A549 (cell line): ENCODE data around the gene STXBP2. TPM values are rescaled to one million over a fixed set of nuclear protein-coding genes. Genes with fewer than 3 reads are reported as not detected.

Experiments used
- ATAC-seq, 2 experiments: fragments of 200-7000 bp in 1 of 2; fragments of >200 bp in 1 of 2; cut with Nextera tagmentation in 1 of 2; cut with Tn5 transposase in 1 of 2; 3 replicates each; pipeline versions ENCODE4 v1.8.0 to v1.9.1; 2018 to 2020; ENCODE audit warnings: mild to moderate bottlenecking in 1 of 2, moderate library complexity in 1 of 2
- CTCF ChIA-PET: fragments of 300-600 bp; sonication (Branson Sonifier 250); formaldehyde crosslinking; extraction: SDS; loops from one replicate; lab custom pipeline; 2021; ENCODE audit warnings: antibody characterized with exemption, inconsistent platforms; lab: Yijun Ruan, JAX
- POLR2A ChIA-PET: fragments of 350-600 bp; formaldehyde crosslinking; extraction: SDS; loops from one replicate; lab custom pipeline; 2021; ENCODE audit warnings: antibody characterized with exemption, inconsistent platforms; lab: Yijun Ruan, JAX
- DNase-seq, 2 experiments: peaks; one replicate each; pipeline versions ENCODE4 v3.0.0 to v3.0.0-alpha.2; 2011 to 2016; ENCODE audit warnings: low read depth in 1 of 2, low spot score in 1 of 2
- FAIRE-seq: peaks from 2 replicates; lab custom pipeline; 2011; peaks lifted over from hg19 to GRCh38; lab: Jason Lieb, UNC
- H3K27ac ChIP-seq, 2 experiments: fragments of >200 bp; sonication (Bioruptor Twin); formaldehyde crosslinking; 3 replicates each; pipeline ENCODE4 v1.5.1; 2016 to 2017
- H3K4me1 ChIP-seq: fragments of >200 bp; sonication (Bioruptor Twin); formaldehyde crosslinking; 3 replicates; pipeline ENCODE4 v1.6.1; 2016
- H3K4me2 ChIP-seq: fragments of >200 bp; sonication (Bioruptor Twin); formaldehyde crosslinking; 3 replicates; pipeline ENCODE4 v1.6.1; 2016
- H3K4me3 ChIP-seq: fragments of >200 bp; sonication (Bioruptor Twin); formaldehyde crosslinking; 3 replicates; pipeline ENCODE4 v1.5.1; 2016
- H3K9me3 ChIP-seq: fragments of >200 bp; sonication (Bioruptor Twin); formaldehyde crosslinking; 3 replicates; pipeline ENCODE4 v1.6.1; 2016
- EP300 ChIP-seq, 2 experiments: fragments of >200 bp; sonication (Bioruptor Twin); formaldehyde crosslinking; IDR thresholded peaks; 2 replicates in 1 of 2; 3 replicates in 1 of 2; pipeline ENCODE4 v1.6.1; 2016 to 2017
- GATA3 ChIP-seq: IDR thresholded peaks from 2 replicates; pipeline ENCODE4 v1.6.1; 2012; ENCODE audit warnings: borderline replicate concordance
- HOXA7 ChIP-seq: fragments of 250-450 bp; sonication (Bioruptor Pico); IDR thresholded peaks from 2 replicates; pipeline ENCODE4 v1.5.0; 2020; ENCODE audit warnings: mild to moderate bottlenecking, moderate library complexity
- HOXB13 ChIP-seq: fragments of 250-450 bp; sonication (Bioruptor Pico); IDR thresholded peaks from 2 replicates; pipeline ENCODE4 v1.5.0; 2020; ENCODE audit warnings: low read depth, mild to moderate bottlenecking, moderate library complexity
- HOXB5 ChIP-seq: fragments of 250-450 bp; sonication (Bioruptor Pico); IDR thresholded peaks from 2 replicates; pipeline ENCODE4 v1.5.0; 2020; ENCODE audit warnings: mild to moderate bottlenecking, moderate library complexity
- JUN ChIP-seq, 2 experiments: fragments of >200 bp; sonication (Bioruptor Twin); formaldehyde crosslinking; IDR thresholded peaks; 2 replicates in 1 of 2; 3 replicates in 1 of 2; pipeline ENCODE4 v1.6.1; 2016 to 2017
- MAZ ChIP-seq: fragments of 150-350 bp; IDR thresholded peaks from 2 replicates; pipeline ENCODE4 v1.6.1; 2014; ENCODE audit warnings: antibody characterized with exemption, low read depth, low read length, borderline replicate concordance
- NFE2L2 ChIP-seq: fragments of 150-350 bp; conservative IDR thresholded peaks from 2 replicates; pipeline ENCODE4 v1.6.1; 2014; ENCODE audit warnings: low read length
- PBX3 ChIP-seq: IDR thresholded peaks from 2 replicates; pipeline ENCODE4 v1.6.1; 2012
- RAD21 ChIP-seq, 2 experiments: fragments of >200 bp in 1 of 2; sonication (Bioruptor Twin) in 1 of 2; formaldehyde crosslinking in 1 of 2; IDR thresholded peaks in 1 of 2; conservative IDR thresholded peaks in 1 of 2; 2 replicates in 1 of 2; 3 replicates in 1 of 2; pipeline ENCODE4 v1.6.1; 2012 to 2018; ENCODE audit warnings: inconsistent platforms in 1 of 2
- SMC3 ChIP-seq: fragments of >200 bp; sonication (Bioruptor Twin); formaldehyde crosslinking; IDR thresholded peaks from 3 replicates; pipeline ENCODE4 v1.6.1; 2018; ENCODE audit warnings: inconsistent platforms
- TFCP2L1 ChIP-seq: fragments of 250-450 bp; sonication (Bioruptor Pico); IDR thresholded peaks from 2 replicates; pipeline ENCODE4 v1.5.0; 2021; ENCODE audit warnings: mild to moderate bottlenecking
- WGBS: methylation state at CpG from one replicate; pipeline ENCODE4 v1.1.6; 2017; ENCODE audit errors: missing lambda C conversion rate; 5-methylcytosine and 5-hydroxymethylcytosine counted together
- polyA plus RNA-seq, 4 experiments: library from polyadenylated mRNA; depleted of rRNA in 3 of 4; stranded (reverse); fragments of >200 nt; fragmentation: RNase III in 1 of 4; extraction: RNeasy Plus Mini Kit Qiagen cat#74134 plus additional on column Dnase treatment in 1 of 4; gene quantifications; 2 replicates in 3 of 4; 3 replicates in 1 of 4; pipeline ENCODE4 v1.2.3, GENCODE V29; 2011 to 2017
- small RNA-seq, 6 experiments: library from RNA; depleted of rRNA; stranded (forward); fragments of <200 nt; gene quantifications; one replicate each; pipeline ENCODE3, GENCODE V24; 2012
- TF ChIP-seq, protein P1 (sequence below): fragments of 200-600 bp; sonication (generic); IDR thresholded peaks from 2 replicates; pipeline ENCODE4 v1.6.1; 2016; ENCODE audit warnings: antibody characterized with exemption, mild to moderate bottlenecking, moderate library complexity
- TF ChIP-seq, protein P2 (sequence below): fragments of 150-350 bp; IDR thresholded peaks from 2 replicates; pipeline ENCODE4 v1.6.1; 2014; ENCODE audit warnings: low read depth, mild to moderate bottlenecking, low read length

Gene STXBP2
- polyA plus RNA-seq, 2 of the 4 experiments (the other 2 are of a cell fraction): 41.4 to 47.2 TPM

DNA sequence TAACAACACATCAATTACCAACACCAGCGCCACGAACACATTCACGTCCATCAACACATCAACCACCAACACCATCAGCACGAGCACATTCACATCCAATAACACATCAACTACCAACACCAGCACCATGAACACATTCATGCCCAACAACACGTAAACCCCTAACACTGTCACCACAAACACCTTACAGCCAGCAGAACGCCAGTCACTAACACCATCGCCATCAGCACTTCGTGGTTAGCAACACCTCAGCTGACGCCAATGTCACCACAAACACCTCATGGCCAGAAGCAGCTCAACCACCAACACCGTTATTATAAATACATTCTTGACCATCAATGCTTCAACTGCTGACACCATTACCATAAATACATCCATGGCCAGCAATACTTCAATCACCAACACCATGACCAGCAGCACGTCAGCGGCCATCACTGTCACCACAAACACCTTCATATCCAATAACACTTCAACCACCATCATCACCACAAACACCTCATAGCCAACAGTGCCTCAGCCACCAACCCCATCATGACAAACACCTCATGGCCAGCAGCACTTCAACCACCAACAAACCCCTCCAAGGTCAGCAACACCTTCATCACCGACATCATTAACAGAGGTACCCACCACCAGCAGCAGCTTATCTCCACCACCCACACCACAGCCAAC is 55.6 kb downstream of the STXBP2 start:
- TF ChIP-seq GATA3 (no peak), HOXB13 (CRISPR knock-in tag) (no peak)
- TF ChIP-seq, protein P1, sequence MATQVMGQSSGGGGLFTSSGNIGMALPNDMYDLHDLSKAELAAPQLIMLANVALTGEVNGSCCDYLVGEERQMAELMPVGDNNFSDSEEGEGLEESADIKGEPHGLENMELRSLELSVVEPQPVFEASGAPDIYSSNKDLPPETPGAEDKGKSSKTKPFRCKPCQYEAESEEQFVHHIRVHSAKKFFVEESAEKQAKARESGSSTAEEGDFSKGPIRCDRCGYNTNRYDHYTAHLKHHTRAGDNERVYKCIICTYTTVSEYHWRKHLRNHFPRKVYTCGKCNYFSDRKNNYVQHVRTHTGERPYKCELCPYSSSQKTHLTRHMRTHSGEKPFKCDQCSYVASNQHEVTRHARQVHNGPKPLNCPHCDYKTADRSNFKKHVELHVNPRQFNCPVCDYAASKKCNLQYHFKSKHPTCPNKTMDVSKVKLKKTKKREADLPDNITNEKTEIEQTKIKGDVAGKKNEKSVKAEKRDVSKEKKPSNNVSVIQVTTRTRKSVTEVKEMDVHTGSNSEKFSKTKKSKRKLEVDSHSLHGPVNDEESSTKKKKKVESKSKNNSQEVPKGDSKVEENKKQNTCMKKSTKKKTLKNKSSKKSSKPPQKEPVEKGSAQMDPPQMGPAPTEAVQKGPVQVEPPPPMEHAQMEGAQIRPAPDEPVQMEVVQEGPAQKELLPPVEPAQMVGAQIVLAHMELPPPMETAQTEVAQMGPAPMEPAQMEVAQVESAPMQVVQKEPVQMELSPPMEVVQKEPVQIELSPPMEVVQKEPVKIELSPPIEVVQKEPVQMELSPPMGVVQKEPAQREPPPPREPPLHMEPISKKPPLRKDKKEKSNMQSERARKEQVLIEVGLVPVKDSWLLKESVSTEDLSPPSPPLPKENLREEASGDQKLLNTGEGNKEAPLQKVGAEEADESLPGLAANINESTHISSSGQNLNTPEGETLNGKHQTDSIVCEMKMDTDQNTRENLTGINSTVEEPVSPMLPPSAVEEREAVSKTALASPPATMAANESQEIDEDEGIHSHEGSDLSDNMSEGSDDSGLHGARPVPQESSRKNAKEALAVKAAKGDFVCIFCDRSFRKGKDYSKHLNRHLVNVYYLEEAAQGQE: no peak
- TF ChIP-seq, all 56 proteins: peak for 0
- POLR2A ChIA-PET: no interaction called here
- no peak overlapping the region for H3K4me2 ChIP-seq
- no peak overlapping the region for H3K27ac ChIP-seq
- CTCF ChIA-PET: no interaction called here
- no peak for FAIRE-seq
- H3K4me3 ChIP-seq: no peak overlapping the region
- WGBS: 54% methylated on average over 13 of the region's 13 CpGs
- no peaks in the 10 kb centered on the region for H3K4me1 ChIP-seq
- no peak for ATAC-seq
- H3K9me3 ChIP-seq: no peaks in the 10 kb centered on the region
- DNase-seq: no peak

DNA sequence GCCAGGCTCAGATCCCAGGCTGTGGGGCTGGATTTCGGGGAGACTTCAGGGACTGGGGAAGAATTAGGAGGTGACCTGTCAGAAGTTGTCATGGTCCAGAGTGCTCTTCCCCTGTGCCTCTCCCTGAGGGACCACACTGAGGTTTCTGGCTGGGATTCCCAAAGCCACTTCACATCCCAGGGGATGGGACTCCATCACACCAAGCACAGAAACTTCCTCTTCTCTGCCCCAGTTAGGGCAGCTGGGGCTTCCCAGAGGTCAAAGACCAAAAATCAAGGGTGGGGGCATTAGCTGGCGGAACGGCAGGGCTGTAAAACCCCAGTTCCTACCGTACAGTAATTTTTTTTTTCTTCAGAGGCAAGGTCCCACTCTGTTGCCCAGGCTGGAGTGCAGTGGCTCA is 57.6 kb downstream of the STXBP2 start:
- TF ChIP-seq MAZ: no peak
- no peak for TF ChIP-seq PBX3
- TF ChIP-seq HOXB13 (CRISPR knock-in tag): no peak
- TF ChIP-seq, protein P2, sequence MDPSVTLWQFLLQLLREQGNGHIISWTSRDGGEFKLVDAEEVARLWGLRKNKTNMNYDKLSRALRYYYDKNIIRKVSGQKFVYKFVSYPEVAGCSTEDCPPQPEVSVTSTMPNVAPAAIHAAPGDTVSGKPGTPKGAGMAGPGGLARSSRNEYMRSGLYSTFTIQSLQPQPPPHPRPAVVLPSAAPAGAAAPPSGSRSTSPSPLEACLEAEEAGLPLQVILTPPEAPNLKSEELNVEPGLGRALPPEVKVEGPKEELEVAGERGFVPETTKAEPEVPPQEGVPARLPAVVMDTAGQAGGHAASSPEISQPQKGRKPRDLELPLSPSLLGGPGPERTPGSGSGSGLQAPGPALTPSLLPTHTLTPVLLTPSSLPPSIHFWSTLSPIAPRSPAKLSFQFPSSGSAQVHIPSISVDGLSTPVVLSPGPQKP: no peak
- TF ChIP-seq HOXA7 (CRISPR knock-in tag): no peak
- TF ChIP-seq HOXB5 (CRISPR knock-in tag): no peak
- no peak for TF ChIP-seq TFCP2L1 (CRISPR knock-in tag)
- no peak for TF ChIP-seq EP300 (IDR thresholded peaks at IDR 0.05)
- no peak for TF ChIP-seq JUN (IDR thresholded peaks at IDR 0.05)
- no peak for TF ChIP-seq NFE2L2
- TF ChIP-seq RAD21 (conservative IDR thresholded peaks at IDR 0.05 in 1 of 2, IDR thresholded peaks at IDR 0.05 in 1 of 2): no peak
- no peak for TF ChIP-seq SMC3
- FAIRE-seq (no peak), ATAC-seq (no peak), DNase-seq (no peak)
- H3K4me3 ChIP-seq: no peak overlapping the region
- H3K27ac ChIP-seq: no peak overlapping the region
- no peaks in the 10 kb centered on the region for H3K9me3 ChIP-seq
- WGBS: 44% methylated on average over 3 of the region's 4 CpGs
- ChIA-PET POLR2A (no interaction called here), CTCF (no interaction called here)
- H3K4me1 ChIP-seq: no peaks in the 10 kb centered on the region
- H3K4me2 ChIP-seq: no peak overlapping the region

Small RNA genes within 50 kb of the gene (small RNA-seq; reads per million reads assigned to genes)
- 0 reads per million in 6 experiments for gene MIR6792

Other genes starting within 250 kb of the STXBP2 start
- gene PEX11G, start 148.1 kb upstream of the STXBP2 start, polyA plus RNA-seq (2011; rRNA removed): 1.3 and 1.5 TPM in 2 replicates
- 1.8 to 2.9 TPM (median 1.9 TPM) in 3 replicates for gene PEX11G, start 148.1 kb upstream of the STXBP2 start, polyA plus RNA-seq (2017; fragmentation: RNase III; extraction: RNeasy Plus Mini Kit Qiagen cat#74134 plus additional on column Dnase treatment)
- 9.5 and 9.9 TPM in 2 replicates for gene ZNF358, start 121.0 kb upstream of the STXBP2 start, polyA plus RNA-seq (2011; rRNA removed)
- 10.7 to 15.4 TPM (median 14.0 TPM) in 3 replicates for gene ZNF358, start 121.0 kb upstream of the STXBP2 start, polyA plus RNA-seq (2017; fragmentation: RNase III; extraction: RNeasy Plus Mini Kit Qiagen cat#74134 plus additional on column Dnase treatment)
- gene MCOLN1, start 114.5 kb upstream of the STXBP2 start, polyA plus RNA-seq (2011; rRNA removed): 13.1 and 13.5 TPM in 2 replicates
- gene MCOLN1, start 114.5 kb upstream of the STXBP2 start, polyA plus RNA-seq (2017; fragmentation: RNase III; extraction: RNeasy Plus Mini Kit Qiagen cat#74134 plus additional on column Dnase treatment): 8.4 to 13.4 TPM (median 12.6 TPM) in 3 replicates
- gene PNPLA6, start 101.4 kb upstream of the STXBP2 start, polyA plus RNA-seq (2011; rRNA removed): 13.8 and 17.0 TPM in 2 replicates
- 40.8 to 66.1 TPM (median 58.1 TPM) in 3 replicates for gene PNPLA6, start 101.4 kb upstream of the STXBP2 start, polyA plus RNA-seq (2017; fragmentation: RNase III; extraction: RNeasy Plus Mini Kit Qiagen cat#74134 plus additional on column Dnase treatment)
- 0.81 and 1.3 TPM in 2 replicates for gene CAMSAP3, start 41.2 kb upstream of the STXBP2 start, polyA plus RNA-seq (2011; rRNA removed)
- gene CAMSAP3, start 41.2 kb upstream of the STXBP2 start, polyA plus RNA-seq (2017; fragmentation: RNase III; extraction: RNeasy Plus Mini Kit Qiagen cat#74134 plus additional on column Dnase treatment): 2.4 to 3.6 TPM (median 2.9 TPM) in 3 replicates
- 13.9 and 15.0 TPM in 2 replicates for gene XAB2, start 7.6 kb upstream of the STXBP2 start, polyA plus RNA-seq (2011; rRNA removed)
- 21.2 to 22.2 TPM (median 21.6 TPM) in 3 replicates for gene XAB2, start 7.6 kb upstream of the STXBP2 start, polyA plus RNA-seq (2017; fragmentation: RNase III; extraction: RNeasy Plus Mini Kit Qiagen cat#74134 plus additional on column Dnase treatment)
- 28.5 and 48.6 TPM in 2 replicates for gene PET100, start 7.3 kb upstream of the STXBP2 start, polyA plus RNA-seq (2011; rRNA removed)
- gene PET100, start 7.3 kb upstream of the STXBP2 start, polyA plus RNA-seq (2017; fragmentation: RNase III; extraction: RNeasy Plus Mini Kit Qiagen cat#74134 plus additional on column Dnase treatment): 85.0 to 109 TPM (median 99.3 TPM) in 3 replicates
- not detected in 2 replicates for gene PCP2, start 3.4 kb upstream of the STXBP2 start, polyA plus RNA-seq (2011; rRNA removed)
- 0.19 to 0.41 TPM (median 0.26 TPM) in 3 replicates for gene PCP2, start 3.4 kb upstream of the STXBP2 start, polyA plus RNA-seq (2017; fragmentation: RNase III; extraction: RNeasy Plus Mini Kit Qiagen cat#74134 plus additional on column Dnase treatment)
- not detected in 2 replicates for gene RETN, start 31.9 kb downstream of the STXBP2 start, polyA plus RNA-seq (2011; rRNA removed)
- not detected in 3 replicates for gene RETN, start 31.9 kb downstream of the STXBP2 start, polyA plus RNA-seq (2017; fragmentation: RNase III; extraction: RNeasy Plus Mini Kit Qiagen cat#74134 plus additional on column Dnase treatment)
- gene MCEMP1, start 40.0 kb downstream of the STXBP2 start, polyA plus RNA-seq (2011; rRNA removed): 0.05 and 0.17 TPM in 2 replicates
- gene MCEMP1, start 40.0 kb downstream of the STXBP2 start, polyA plus RNA-seq (2017; fragmentation: RNase III; extraction: RNeasy Plus Mini Kit Qiagen cat#74134 plus additional on column Dnase treatment): not detected in 3 replicates
- 23.8 and 31.6 TPM in 2 replicates for gene TRAPPC5, start 43.7 kb downstream of the STXBP2 start, polyA plus RNA-seq (2011; rRNA removed)
- gene TRAPPC5, start 43.7 kb downstream of the STXBP2 start, polyA plus RNA-seq (2017; fragmentation: RNase III; extraction: RNeasy Plus Mini Kit Qiagen cat#74134 plus additional on column Dnase treatment): 50.9 to 60.8 TPM (median 59.8 TPM) in 3 replicates
- not detected in 2 replicates for gene FCER2, start 65.0 kb downstream of the STXBP2 start, polyA plus RNA-seq (2011; rRNA removed)
- not detected in 3 replicates for gene FCER2, start 65.0 kb downstream of the STXBP2 start, polyA plus RNA-seq (2017; fragmentation: RNase III; extraction: RNeasy Plus Mini Kit Qiagen cat#74134 plus additional on column Dnase treatment)
- gene CLEC4G, start 95.0 kb downstream of the STXBP2 start, polyA plus RNA-seq (2011; rRNA removed): not detected in 2 replicates
- not detected in 3 replicates for gene CLEC4G, start 95.0 kb downstream of the STXBP2 start, polyA plus RNA-seq (2017; fragmentation: RNase III; extraction: RNeasy Plus Mini Kit Qiagen cat#74134 plus additional on column Dnase treatment)
- not detected in 2 replicates for gene CD209, start 110.4 kb downstream of the STXBP2 start, polyA plus RNA-seq (2011; rRNA removed)
- not detected in 3 replicates for gene CD209, start 110.4 kb downstream of the STXBP2 start, polyA plus RNA-seq (2017; fragmentation: RNase III; extraction: RNeasy Plus Mini Kit Qiagen cat#74134 plus additional on column Dnase treatment)
- gene CLEC4M, start 126.1 kb downstream of the STXBP2 start, polyA plus RNA-seq (2011; rRNA removed): not detected in 2 replicates
- not detected in 3 replicates for gene CLEC4M, start 126.1 kb downstream of the STXBP2 start, polyA plus RNA-seq (2017; fragmentation: RNase III; extraction: RNeasy Plus Mini Kit Qiagen cat#74134 plus additional on column Dnase treatment)
- gene EVI5L, start 193.1 kb downstream of the STXBP2 start, polyA plus RNA-seq (2011; rRNA removed): 1.1 and 1.2 TPM in 2 replicates
- gene EVI5L, start 193.1 kb downstream of the STXBP2 start, polyA plus RNA-seq (2017; fragmentation: RNase III; extraction: RNeasy Plus Mini Kit Qiagen cat#74134 plus additional on column Dnase treatment): 1.2 to 2.3 TPM (median 1.8 TPM) in 3 replicates
- gene PRR36, start 237.3 kb downstream of the STXBP2 start, polyA plus RNA-seq (2011; rRNA removed): 0.04 and 0.05 TPM in 2 replicates
- 0.22 to 0.35 TPM (median 0.30 TPM) in 3 replicates for gene PRR36, start 237.3 kb downstream of the STXBP2 start, polyA plus RNA-seq (2017; fragmentation: RNase III; extraction: RNeasy Plus Mini Kit Qiagen cat#74134 plus additional on column Dnase treatment)